ENCODE results near the gene FAM193B. TPM values are rescaled to one million over a fixed set of nuclear protein-coding genes. Genes with fewer than 3 reads are reported as not detected.
A peak's percentile ranks its signal among the peaks of the same experiment; 100 is the strongest.

FAM193B gene
- total RNA-seq, 1 experiment from 2014 or later, result 41.1 TPM

DNA sequence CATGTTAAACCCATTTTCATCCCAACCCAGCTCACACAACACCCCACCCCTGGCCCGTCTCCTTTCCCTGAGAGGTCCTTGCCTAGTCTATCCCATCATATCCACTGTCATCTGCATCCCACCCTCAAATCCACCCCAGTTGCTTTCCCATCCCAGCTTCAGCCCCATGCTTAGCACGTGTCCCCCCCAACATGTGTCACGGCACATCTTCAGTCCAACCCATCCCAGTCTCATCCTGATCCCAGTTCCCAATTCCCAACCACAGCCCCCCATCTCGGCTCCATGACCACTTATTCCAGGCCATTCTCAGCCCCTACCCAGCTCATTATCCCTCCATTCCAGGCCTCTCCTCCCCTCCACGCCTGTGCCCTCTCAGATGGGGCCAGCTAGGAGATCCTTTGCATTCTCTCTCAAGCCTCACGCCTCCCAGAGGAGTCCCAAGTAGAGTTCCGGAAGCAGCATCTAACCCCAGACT, 80.3 kb downstream of the FAM193B start:
- peaks cover 34% of the 10 kb centered on the region for H3K79me2 ChIP-seq (ENCODE audit: low read length)
- intact Hi-C loops (cut with micrococcal nuclease), result no loop called here
- no peaks in the 10 kb centered on the region for H3K36me3 ChIP-seq (ENCODE audit: low read depth, low read length)
- no peak overlapping the region for H3K4me3 ChIP-seq (ENCODE audit: low read length)
- H3F3A ChIP-seq (ENCODE audit: low read length, unreplicated experiment), result no peaks in the 10 kb centered on the region
- ChIA-PET CTCF (interaction anchor here (1.0 kb wide), 1 partner anchor 69 kb away, joined by 4 read pairs; no protein-coding TSS in a partner anchor), POLR2A (ENCODE audit: unreplicated experiment) (no interaction called here)
- no peaks in the 10 kb centered on the region for H3K9me3 ChIP-seq (ENCODE audit: low read length)
- H2AFZ ChIP-seq (ENCODE audit: low read length), result no peak overlapping the region
- no peak for ATAC-seq
- no peak overlapping the region for H3K9ac ChIP-seq (ENCODE audit: low read length)
- BruUV-seq (replicated peaks), result no TSS peak
- H4K20me1 ChIP-seq (ENCODE audit: low read length), result peaks cover 30% of the 10 kb centered on the region; the same call in 1 of the 2 replicates
- H3K4me2 ChIP-seq (ENCODE audit: low read length), result no peak overlapping the region
- TF ChIP-seq, protein P1, sequence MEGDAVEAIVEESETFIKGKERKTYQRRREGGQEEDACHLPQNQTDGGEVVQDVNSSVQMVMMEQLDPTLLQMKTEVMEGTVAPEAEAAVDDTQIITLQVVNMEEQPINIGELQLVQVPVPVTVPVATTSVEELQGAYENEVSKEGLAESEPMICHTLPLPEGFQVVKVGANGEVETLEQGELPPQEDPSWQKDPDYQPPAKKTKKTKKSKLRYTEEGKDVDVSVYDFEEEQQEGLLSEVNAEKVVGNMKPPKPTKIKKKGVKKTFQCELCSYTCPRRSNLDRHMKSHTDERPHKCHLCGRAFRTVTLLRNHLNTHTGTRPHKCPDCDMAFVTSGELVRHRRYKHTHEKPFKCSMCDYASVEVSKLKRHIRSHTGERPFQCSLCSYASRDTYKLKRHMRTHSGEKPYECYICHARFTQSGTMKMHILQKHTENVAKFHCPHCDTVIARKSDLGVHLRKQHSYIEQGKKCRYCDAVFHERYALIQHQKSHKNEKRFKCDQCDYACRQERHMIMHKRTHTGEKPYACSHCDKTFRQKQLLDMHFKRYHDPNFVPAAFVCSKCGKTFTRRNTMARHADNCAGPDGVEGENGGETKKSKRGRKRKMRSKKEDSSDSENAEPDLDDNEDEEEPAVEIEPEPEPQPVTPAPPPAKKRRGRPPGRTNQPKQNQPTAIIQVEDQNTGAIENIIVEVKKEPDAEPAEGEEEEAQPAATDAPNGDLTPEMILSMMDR (conservative IDR thresholded peaks at IDR 0.05; ENCODE audit: low read depth, low read length), result no peak
- no peak for TF ChIP-seq EZH2phosphoT487 (IDR thresholded peaks at IDR 0.05; ENCODE audit: borderline replicate concordance, low read length)
- no peak for TF ChIP-seq EZH2 (IDR thresholded peaks at IDR 0.05; ENCODE audit: low read length, unreplicated experiment)
- no peaks in the 10 kb centered on the region for H3K9me2 ChIP-seq (replicated peaks; ENCODE audit: low read length)
- no peak overlapping the region for H3K27ac ChIP-seq (ENCODE audit: low read length)
- no peak for DNase-seq
- no peaks in the 10 kb centered on the region for H3K27me3 ChIP-seq (ENCODE audit: low read length)
- H3K4me1 ChIP-seq (ENCODE audit: insufficient read depth, low read length), result peaks cover 21% of the 10 kb centered on the region

DNA sequence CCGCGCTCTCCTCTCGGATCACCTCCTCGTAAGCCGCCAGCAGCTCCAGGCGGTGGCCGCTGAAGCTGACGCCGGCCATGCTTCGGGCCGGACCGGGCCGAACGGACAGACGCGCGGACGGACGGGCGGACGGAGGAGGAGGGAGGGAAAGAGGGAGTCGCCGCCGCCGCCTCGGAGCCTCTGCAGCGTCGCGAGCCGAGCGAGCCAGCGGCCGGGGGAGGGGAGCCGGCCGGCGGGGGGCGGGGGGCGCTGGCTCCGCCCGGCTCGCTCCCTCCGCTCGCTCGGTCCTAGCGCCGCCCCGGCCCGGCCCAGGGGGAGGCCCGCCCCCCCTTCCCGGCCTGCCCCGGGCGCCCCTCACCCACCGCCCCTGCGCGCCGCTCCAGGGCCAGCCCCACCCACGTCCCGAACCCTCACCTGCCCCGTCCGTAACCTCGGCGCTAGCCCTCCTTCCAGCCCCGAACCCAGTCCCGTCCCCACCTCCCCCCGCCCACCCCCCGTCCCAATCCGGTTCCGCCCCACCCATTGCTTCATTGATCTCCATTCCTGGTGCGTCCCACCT, 80.8 kb downstream of the FAM193B start, which contains the start of gene DBN1:
Gene DBN1 (minus strand): TSS at position 192 of the 559 bp plus-strand sequence. CDS start 113 bp downstream, at position 79.
- peak within 1 kb of the TSS; percentile 68 for H3K9ac ChIP-seq (ENCODE audit: low read length)
- peak within 1 kb of the TSS; percentile 60 for H2AFZ ChIP-seq (ENCODE audit: low read length)
- ChIA-PET CTCF (interaction anchor here (0.6 to 1.0 kb wide), 2 partner anchors 43 to 69 kb away, joined by 4 to 6 read pairs; partner anchors contain the start of gene DDX41), POLR2A (ENCODE audit: unreplicated experiment) (interaction anchor here (1.9 kb wide), 1 partner anchor 24 kb away, joined by 6 read pairs; the partner anchor contains the start of gene PDLIM7)
- no peak for TF ChIP-seq EZH2 (IDR thresholded peaks at IDR 0.05; ENCODE audit: low read length, unreplicated experiment)
- TF ChIP-seq, protein P1 (conservative IDR thresholded peaks at IDR 0.05; ENCODE audit: low read depth, low read length), result no peak
- no peak for TF ChIP-seq EZH2phosphoT487 (IDR thresholded peaks at IDR 0.05; ENCODE audit: borderline replicate concordance, low read length)
- no peaks in the 10 kb centered on the region for H3K36me3 ChIP-seq (ENCODE audit: low read depth, low read length)
- no peaks in the 10 kb centered on the region for H3K9me2 ChIP-seq (replicated peaks; ENCODE audit: low read length)
- ATAC-seq (peak; percentile 69), DNase-seq (peak; percentile 61)
- H3K4me2 ChIP-seq (ENCODE audit: low read length), result peak within 1 kb of the TSS; percentile 98
- H3K27me3 ChIP-seq (ENCODE audit: low read length), result no peaks in the 10 kb centered on the region
- peaks cover 34% of the 10 kb centered on the region for H3K79me2 ChIP-seq (ENCODE audit: low read length)
- no peaks in the 10 kb centered on the region for H3F3A ChIP-seq (ENCODE audit: low read length, unreplicated experiment)
- H3K9me3 ChIP-seq (ENCODE audit: low read length), result no peaks in the 10 kb centered on the region
- peak within 1 kb of the TSS; percentile 90 for H3K4me3 ChIP-seq (ENCODE audit: low read length)
- H3K27ac ChIP-seq (ENCODE audit: low read length), result no peak within 1 kb of the TSS
- peaks cover 36% of the 10 kb centered on the region; the same call in 1 of the 2 replicates for H4K20me1 ChIP-seq (ENCODE audit: low read length)
- H3K4me1 ChIP-seq (ENCODE audit: insufficient read depth, low read length), result peaks cover 21% of the 10 kb centered on the region
- intact Hi-C loops (cut with micrococcal nuclease), result loop anchor here (2.0 kb wide), 1 partner anchor 17 kb away; no protein-coding TSS in a partner anchor
- BruUV-seq (replicated peaks), result no TSS peak

Measured in PC-3 (cell line).